Gastrocnemius medialis (tissue), 4 donors: ENCODE results near the gene SLC9A4.

ENCODE experiments used
- CTCF ChIP-seq, 5 experiments: fragments of 450-650 bp in 3 of 5; fragments of 200-600 bp in 2 of 5; sonication (generic) in 2 of 5; IDR thresholded peaks in 4 of 5; conservative IDR thresholded peaks in 1 of 5; 1 replicate in 4 of 5; 2 replicates in 1 of 5; pipeline ENCODE4 v1.5.1; 2016 to 2019; ENCODE audit warnings: antibody characterized with exemption in 5 of 5, mild to moderate bottlenecking in 3 of 5, moderate library complexity in 3 of 5
- POLR2A ChIP-seq, 2 donors: fragments of 450-650 bp; IDR thresholded peaks; one replicate each; pipeline ENCODE4 v1.6.1; 2017; ENCODE audit warnings: antibody characterized with exemption in 2 of 2, mild to moderate bottlenecking in 2 of 2, moderate library complexity in 2 of 2

- TF ChIP-seq POLR2A (IDR thresholded peaks at IDR 0.05) (no peak), CTCF (IDR thresholded peaks at IDR 0.05 in 4 of 5, conservative IDR thresholded peaks at IDR 0.05 in 1 of 5) (no peak)
These were observed 40.6 kb upstream of the SLC9A4 start for GRCh38 chr2:102432386-102432785.
